Ovary (tissue), 9 donors: Measurements from ENCODE around the gene UQCRH. TPM values are rescaled to one million over a fixed set of nuclear protein-coding genes. Genes with fewer than 3 reads are reported as not detected.

Experiments used
- DNase-seq, 5 donors: peaks; one replicate each; pipeline ENCODE4 v3.0.0-alpha.2; 2019 to 2020
- H3K27ac ChIP-seq, 2 donors: fragments of 200-600 bp; one replicate each; pipeline versions ENCODE4 v1.5.1 to v1.8.0; 2019 to 2022
- H3K27me3 ChIP-seq: fragments of 200-600 bp; one replicate; pipeline ENCODE4 v1.8.0; 2022
- H3K36me3 ChIP-seq: fragments of 200-600 bp; sonication (generic); one replicate; pipeline ENCODE4 v1.5.1; 2019
- H3K4me1 ChIP-seq: one replicate; pipeline ENCODE4 v1.8.1; 2013; ENCODE audit warnings: mild to moderate bottlenecking, moderate library complexity; ENCODE audit not compliant: insufficient read depth
- H3K4me3 ChIP-seq: fragments of 200-600 bp; sonication (generic); one replicate; pipeline ENCODE4 v1.5.1; 2017
- H3K9me3 ChIP-seq, 2 donors: fragments of 200-600 bp in 1 of 2; sonication (generic) in 1 of 2; one replicate each; pipeline versions ENCODE4 v1.5.1 to v1.8.1; 2013 to 2019; ENCODE audit warnings: mild to moderate bottlenecking in 1 of 2, moderate library complexity in 1 of 2
- EP300 ChIP-seq: sonication (generic); formaldehyde crosslinking; IDR thresholded peaks from one replicate; pipeline ENCODE4 v1.6.1; 2017; ENCODE audit warnings: antibody characterized with exemption
- POLR2A ChIP-seq: fragments of 450-650 bp; IDR thresholded peaks from one replicate; pipeline ENCODE4 v1.6.1; 2017; ENCODE audit warnings: antibody characterized with exemption, mild to moderate bottlenecking, moderate library complexity
- WGBS, 3 donors: extraction: QIAGEN DNeasy Blood & Tissue Kit in 1 of 3; methylation state at CpG; one replicate each; pipeline versions ENCODE4 v1.1.5 to v1.1.7; 2013 to 2017; 5-methylcytosine and 5-hydroxymethylcytosine counted together
- intact Hi-C, 4 donors: fragments of 100-400 bp; cut with DNase I; formaldehyde crosslinking; loops; one replicate each; pipeline versions ENCODE4 v1.11.0 to v1.15.1; 2022 to 2023
- polyA plus RNA-seq, 2 donors: library from polyadenylated mRNA; stranded (reverse); fragments of 200-250 nt in 1 of 2; fragments of 350-450 nt in 1 of 2; fragmentation: Illumina TruSeq in 1 of 2; extraction: RNeasy Lipid Tissue Mini Kit (QIAGEN cat#74804) in 1 of 2; gene quantifications; one replicate each; pipeline ENCODE4 v1.2.3, GENCODE V29; 2013 to 2014
- total RNA-seq, 7 donors: library from RNA; depleted of rRNA in 2 of 7; stranded (reverse); fragments of >200 nt in 2 of 7; fragmentation: NEBNext Ultra II Directional in 3 of 7; extraction: Animal tissue kit (Norgen Biotek cat#: 25700) in 3 of 7; gene quantifications; one replicate each; pipeline versions ENCODE4 v1.1.0 to v1.2.4, GENCODE V29; 2016 to 2023
- TF ChIP-seq, protein P1 (sequence below), 3 donors: fragments of 450-650 bp in 2 of 3; fragments of 200-600 bp in 1 of 3; IDR thresholded peaks; one replicate each; pipeline versions ENCODE4 v1.5.1 to v1.8.0; 2016 to 2022; ENCODE audit warnings: antibody characterized with exemption in 3 of 3, mild to moderate bottlenecking in 1 of 3
- donor health status: DM: no; HTN: no; CAD: no; lungs with moderate emphysema.
- donor health status: DM: no; HTN: no; CAD: no.
- donor health status: Bipolar disorder and iron deficiency.
- donor health status: DM: yes; HTN: yes; CAD: no.
- donor health status: DM: no; HTN: no; CAD: no.
- donor health status: DM: yes; HTN: yes; CAD: no.

Gene UQCRH
- total and polyA plus RNA-seq, 9 donors, result 140 to 453 (median 217) TPM

DNA sequence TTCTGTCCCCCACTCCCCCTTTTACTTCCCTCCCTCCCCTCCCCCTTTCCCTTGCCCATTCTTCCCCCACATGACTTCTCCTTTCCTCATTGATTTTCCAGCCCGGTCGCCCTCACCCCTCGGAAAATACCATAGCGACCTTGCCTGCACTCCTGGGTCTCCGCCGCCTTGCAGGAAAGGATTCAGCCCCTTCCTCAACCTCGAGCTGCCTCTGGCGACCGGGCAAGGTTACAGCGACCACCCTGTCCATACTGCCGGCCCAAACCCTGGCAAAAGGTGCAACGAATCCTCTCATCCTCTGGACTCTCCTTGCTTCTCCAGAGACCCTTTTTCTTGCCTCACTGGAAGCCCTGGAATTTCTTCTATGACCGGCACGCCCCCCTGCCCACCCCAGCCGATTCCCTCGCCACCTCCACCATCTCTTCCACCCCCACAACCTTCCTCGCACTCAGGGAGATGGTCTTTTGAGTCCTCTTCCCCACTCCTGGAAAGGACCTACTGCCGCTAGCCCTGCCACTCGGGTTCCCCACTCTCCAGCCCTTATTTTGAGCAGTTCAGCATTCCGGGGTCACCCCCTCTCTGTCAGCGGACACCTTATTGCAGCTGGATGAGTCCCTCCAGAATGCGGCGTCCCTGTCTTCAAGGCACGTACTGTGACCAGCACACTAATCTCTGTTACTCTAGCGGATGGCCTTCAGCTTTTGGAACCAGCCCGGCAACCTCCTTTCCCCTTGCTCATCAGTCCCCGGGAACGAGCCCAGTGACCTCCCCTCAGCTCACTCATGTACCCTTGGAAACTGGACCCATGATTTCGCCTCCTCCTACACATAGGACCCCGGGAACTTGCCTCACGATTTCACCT, 38.0 kb downstream of the UQCRH start:
- intact Hi-C loops, result loop anchor here in 1 of 4 donors (5.0 kb wide), 1 partner anchor 39 kb away; the partner anchor contains the start of genes LRRC41 and UQCRH

DNA sequence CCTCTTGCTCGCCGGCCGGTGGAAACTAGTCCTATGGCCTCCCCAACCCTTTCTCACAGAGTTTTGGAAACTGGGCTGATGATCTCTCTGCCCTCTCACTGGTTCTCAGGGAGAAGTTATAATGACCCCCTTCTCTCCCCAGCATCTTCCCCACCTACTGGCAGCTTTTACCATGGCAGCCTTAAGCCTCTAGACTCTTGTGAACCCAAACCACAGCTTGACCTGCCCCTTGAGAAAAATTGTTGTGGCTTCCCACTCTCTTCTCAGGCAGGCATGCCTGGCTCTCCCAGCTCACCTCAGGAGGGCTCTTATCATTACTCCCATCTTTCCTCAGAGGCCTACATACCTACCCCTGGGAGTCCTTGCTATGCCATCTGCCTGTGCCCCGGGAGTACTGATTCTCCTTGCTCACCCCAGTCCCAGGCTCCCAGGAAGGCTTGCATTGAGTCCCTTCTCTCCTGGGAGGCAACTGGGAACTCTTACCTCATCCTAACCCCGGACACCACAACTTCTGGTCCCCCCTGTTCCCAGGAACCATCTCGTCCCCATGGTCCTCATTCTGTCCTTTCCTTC, 38.7 kb downstream of the UQCRH start:
- Histone ChIP-seq H3K27me3 (no peaks in the 10 kb centered on the region), H3K4me1 (peaks cover 3% of the 10 kb centered on the region), H3K27ac (peak overlapping the region; percentile 91 to 95), H3K36me3 (no peaks in the 10 kb centered on the region), H3K4me3 (no peak overlapping the region), H3K9me3 (no peaks in the 10 kb centered on the region)
- TF ChIP-seq POLR2A (no peak), EP300 (no peak)
- TF ChIP-seq, protein P1, sequence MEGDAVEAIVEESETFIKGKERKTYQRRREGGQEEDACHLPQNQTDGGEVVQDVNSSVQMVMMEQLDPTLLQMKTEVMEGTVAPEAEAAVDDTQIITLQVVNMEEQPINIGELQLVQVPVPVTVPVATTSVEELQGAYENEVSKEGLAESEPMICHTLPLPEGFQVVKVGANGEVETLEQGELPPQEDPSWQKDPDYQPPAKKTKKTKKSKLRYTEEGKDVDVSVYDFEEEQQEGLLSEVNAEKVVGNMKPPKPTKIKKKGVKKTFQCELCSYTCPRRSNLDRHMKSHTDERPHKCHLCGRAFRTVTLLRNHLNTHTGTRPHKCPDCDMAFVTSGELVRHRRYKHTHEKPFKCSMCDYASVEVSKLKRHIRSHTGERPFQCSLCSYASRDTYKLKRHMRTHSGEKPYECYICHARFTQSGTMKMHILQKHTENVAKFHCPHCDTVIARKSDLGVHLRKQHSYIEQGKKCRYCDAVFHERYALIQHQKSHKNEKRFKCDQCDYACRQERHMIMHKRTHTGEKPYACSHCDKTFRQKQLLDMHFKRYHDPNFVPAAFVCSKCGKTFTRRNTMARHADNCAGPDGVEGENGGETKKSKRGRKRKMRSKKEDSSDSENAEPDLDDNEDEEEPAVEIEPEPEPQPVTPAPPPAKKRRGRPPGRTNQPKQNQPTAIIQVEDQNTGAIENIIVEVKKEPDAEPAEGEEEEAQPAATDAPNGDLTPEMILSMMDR (IDR thresholded peaks at IDR 0.05), result no peak
- WGBS, 3 donors, result 91 to 93% (median 92%) methylated on average over 6 of the region's 6 CpGs
- intact Hi-C loops, result loop anchor here in 1 of 4 donors (5.0 kb wide), 1 partner anchor 40 kb away; the partner anchor contains the start of genes LRRC41 and UQCRH
- no peak for DNase-seq

More for the DNA sequence above, 38.0 kb downstream of the UQCRH start:
- Histone ChIP-seq H3K36me3 (no peaks in the 10 kb centered on the region), H3K9me3 (no peaks in the 10 kb centered on the region), H3K27me3 (no peaks in the 10 kb centered on the region), H3K27ac (peak overlapping the region; percentile 91 to 95), H3K4me1 (peaks cover 3% of the 10 kb centered on the region), H3K4me3 (peak overlapping the region; percentile 63)
- peak; percentile 22 to 49 (median 42) for DNase-seq
- TF ChIP-seq, protein P1 (IDR thresholded peaks at IDR 0.05), result no peak
- no peak for TF ChIP-seq EP300
- WGBS, 3 donors, result 37 to 47% (median 43%) methylated on average over 31 of the region's 31 CpGs

DNA sequence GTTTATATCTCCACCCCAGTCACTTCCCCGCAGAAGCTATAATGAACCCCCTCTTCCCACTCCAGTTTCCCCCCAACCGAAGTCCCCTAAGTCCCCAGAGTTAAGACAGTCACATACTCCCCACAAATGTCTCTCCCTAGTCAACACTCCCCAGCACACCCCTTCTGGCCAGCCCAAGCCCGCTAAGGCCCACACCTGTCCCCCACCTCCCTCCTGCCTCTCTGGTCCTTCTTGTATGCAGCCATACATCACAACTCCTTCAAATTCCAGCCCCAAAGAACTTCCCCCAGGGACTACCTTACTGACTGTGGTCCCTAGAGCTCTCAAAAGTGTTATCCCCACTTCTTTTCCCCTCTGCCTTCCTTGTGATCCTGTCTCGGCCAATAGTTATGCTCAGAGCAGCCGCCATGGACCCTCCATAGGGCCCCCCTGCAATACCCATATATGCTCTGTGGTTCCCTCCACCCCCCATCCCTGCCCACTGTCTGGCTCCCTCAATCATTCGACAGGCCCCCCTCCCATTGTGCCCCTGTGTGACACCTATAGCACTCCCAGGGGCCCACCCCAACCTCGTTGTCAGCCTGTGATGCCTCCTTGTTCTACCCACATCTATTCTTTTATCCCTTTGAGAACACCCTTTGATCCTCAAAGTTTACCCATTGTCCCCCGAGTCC, 39.3 kb downstream of the UQCRH start:
- no peaks in the 10 kb centered on the region for H3K27me3 ChIP-seq
- intact Hi-C loops, result loop anchor here in 1 of 4 donors (5.0 kb wide), 1 partner anchor 41 kb away; the partner anchor contains the start of genes LRRC41 and UQCRH
- no peaks in the 10 kb centered on the region for H3K36me3 ChIP-seq
- DNase-seq, result no peak
- H3K4me1 ChIP-seq, result peaks cover 3% of the 10 kb centered on the region
- no peak for TF ChIP-seq POLR2A
- TF ChIP-seq, protein P1 (IDR thresholded peaks at IDR 0.05), result no peak
- H3K27ac ChIP-seq, result peak overlapping the region in 1 of 2 donors; percentile 91
- H3K4me3 ChIP-seq, result no peak overlapping the region
- 77 to 93% (median 81%) methylated on average over 8 of the region's 8 CpGs for WGBS, 3 donors
- no peaks in the 10 kb centered on the region for H3K9me3 ChIP-seq

DNA sequence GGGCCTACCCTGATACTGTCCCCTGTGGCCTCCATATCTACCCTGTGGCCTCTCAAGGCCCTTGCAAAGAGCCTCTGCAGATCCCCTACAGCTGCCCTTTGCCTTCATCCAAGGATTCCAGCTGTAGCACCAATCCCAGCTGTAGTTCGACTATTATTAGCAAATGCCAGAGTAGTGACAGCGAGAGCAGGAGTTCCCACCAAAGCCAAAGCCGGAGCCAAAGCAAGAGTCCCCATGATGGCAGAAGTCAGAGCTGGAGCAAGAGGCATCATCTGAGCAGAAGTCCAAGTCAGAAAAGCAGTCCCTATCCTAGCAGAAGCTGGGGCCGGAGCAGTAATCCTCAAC, 39.8 kb downstream of the UQCRH start:
- intact Hi-C loops, result loop anchor here in 1 of 4 donors (5.0 kb wide), 1 partner anchor 41 kb away; the partner anchor contains the start of genes LRRC41 and UQCRH
- Histone ChIP-seq H3K4me1 (peaks cover 3% of the 10 kb centered on the region), H3K27ac (no peak overlapping the region), H3K27me3 (no peaks in the 10 kb centered on the region), H3K36me3 (no peaks in the 10 kb centered on the region), H3K4me3 (no peak overlapping the region), H3K9me3 (no peaks in the 10 kb centered on the region)
- 85 to 92% (median 87%) methylated on average over 4 of the region's 4 CpGs for WGBS, 3 donors
- DNase-seq, result no peak
- TF ChIP-seq EP300 (no peak), POLR2A (no peak)
- TF ChIP-seq, protein P1 (IDR thresholded peaks at IDR 0.05), result no peak
